ENCODE measurements around the gene CCDC12.

DNA sequence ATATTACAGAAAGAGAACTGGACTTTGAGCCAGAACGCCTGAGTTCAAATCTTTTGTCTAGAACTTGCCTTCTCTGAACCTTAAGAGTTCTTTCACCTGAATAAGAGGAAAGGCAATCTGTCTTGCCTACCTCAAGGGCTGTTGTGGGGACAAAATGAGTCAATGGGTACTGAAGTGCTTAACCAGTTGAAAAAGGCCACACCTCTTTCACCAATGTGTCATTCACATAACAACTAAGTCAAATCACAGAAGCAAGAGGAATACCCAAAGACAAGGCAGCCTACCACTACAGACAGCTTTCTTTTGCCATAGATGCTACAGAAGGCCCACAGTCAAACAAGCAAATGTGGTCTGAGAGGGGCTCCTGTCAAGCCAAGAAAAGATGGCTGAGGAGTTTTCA lies 42.7 kb upstream of the CCDC12 start:
- TF ChIP-seq, protein P1, sequence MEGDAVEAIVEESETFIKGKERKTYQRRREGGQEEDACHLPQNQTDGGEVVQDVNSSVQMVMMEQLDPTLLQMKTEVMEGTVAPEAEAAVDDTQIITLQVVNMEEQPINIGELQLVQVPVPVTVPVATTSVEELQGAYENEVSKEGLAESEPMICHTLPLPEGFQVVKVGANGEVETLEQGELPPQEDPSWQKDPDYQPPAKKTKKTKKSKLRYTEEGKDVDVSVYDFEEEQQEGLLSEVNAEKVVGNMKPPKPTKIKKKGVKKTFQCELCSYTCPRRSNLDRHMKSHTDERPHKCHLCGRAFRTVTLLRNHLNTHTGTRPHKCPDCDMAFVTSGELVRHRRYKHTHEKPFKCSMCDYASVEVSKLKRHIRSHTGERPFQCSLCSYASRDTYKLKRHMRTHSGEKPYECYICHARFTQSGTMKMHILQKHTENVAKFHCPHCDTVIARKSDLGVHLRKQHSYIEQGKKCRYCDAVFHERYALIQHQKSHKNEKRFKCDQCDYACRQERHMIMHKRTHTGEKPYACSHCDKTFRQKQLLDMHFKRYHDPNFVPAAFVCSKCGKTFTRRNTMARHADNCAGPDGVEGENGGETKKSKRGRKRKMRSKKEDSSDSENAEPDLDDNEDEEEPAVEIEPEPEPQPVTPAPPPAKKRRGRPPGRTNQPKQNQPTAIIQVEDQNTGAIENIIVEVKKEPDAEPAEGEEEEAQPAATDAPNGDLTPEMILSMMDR (IDR thresholded peaks at IDR 0.05) = no peak
- no peak for TF ChIP-seq ZFX (IDR thresholded peaks at IDR 0.05; ENCODE audit: borderline replicate concordance)
